ENCODE measurements around the gene NGF.

DNA sequence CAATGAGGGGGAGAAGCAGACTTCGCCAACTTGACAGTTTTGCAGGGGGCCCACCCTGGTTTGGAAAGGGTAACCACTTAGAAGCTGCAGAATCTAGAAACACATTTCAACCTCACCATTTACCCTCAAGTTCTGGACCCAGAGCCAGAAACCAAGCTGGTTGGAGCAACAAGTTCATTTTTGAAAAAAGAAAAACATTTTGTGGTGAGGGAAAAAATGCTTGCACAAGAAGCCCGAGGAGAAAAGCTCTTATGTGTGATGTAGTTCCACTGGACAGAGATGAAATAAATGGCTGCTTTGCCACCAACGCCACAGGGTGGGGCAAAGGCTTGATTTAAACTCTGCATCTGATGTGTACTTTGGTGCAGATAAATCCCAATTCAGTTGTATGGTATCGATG, 10.6 kb upstream of the NGF start:
- TF ChIP-seq, protein P1, sequence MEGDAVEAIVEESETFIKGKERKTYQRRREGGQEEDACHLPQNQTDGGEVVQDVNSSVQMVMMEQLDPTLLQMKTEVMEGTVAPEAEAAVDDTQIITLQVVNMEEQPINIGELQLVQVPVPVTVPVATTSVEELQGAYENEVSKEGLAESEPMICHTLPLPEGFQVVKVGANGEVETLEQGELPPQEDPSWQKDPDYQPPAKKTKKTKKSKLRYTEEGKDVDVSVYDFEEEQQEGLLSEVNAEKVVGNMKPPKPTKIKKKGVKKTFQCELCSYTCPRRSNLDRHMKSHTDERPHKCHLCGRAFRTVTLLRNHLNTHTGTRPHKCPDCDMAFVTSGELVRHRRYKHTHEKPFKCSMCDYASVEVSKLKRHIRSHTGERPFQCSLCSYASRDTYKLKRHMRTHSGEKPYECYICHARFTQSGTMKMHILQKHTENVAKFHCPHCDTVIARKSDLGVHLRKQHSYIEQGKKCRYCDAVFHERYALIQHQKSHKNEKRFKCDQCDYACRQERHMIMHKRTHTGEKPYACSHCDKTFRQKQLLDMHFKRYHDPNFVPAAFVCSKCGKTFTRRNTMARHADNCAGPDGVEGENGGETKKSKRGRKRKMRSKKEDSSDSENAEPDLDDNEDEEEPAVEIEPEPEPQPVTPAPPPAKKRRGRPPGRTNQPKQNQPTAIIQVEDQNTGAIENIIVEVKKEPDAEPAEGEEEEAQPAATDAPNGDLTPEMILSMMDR (IDR thresholded peaks at IDR 0.05), result no peak
- TF ChIP-seq POLR2A (IDR thresholded peaks at IDR 0.05), result no peak

Data from adrenal gland (tissue), 5 donors.